Stimulated activated CD4-positive, alpha-beta T cell treated with anti-CD3 and anti-CD28 coated beads, Interleukin-4, amount 100 ng/mL, for 1 hour (primary cell): ENCODE measurements around the gene SNTG2.
"Not testable (repeated sequence)": the region's sequence is repeated elsewhere in the genome, so short reads cannot be mapped to it uniquely, and the experiment has no call there.

ENCODE experiments used
- DNase-seq: peaks from one replicate; pipeline ENCODE4 v3.0.0-alpha.2; 2020

SNTG2 gene

GRCh38 chr2:1209761-1210160 lies 259.1 kb downstream of the SNTG2 start:
- DNase-seq: no peak

GRCh38 chr2:1210352-1210751 lies 259.7 kb downstream of the SNTG2 start:
- DNase-seq: no peak

GRCh38 chr2:1219901-1220573 lies 269.4 kb downstream of the SNTG2 start:
- DNase-seq: no peak

- no peak for DNase-seq
These were observed 271.4 kb downstream of the SNTG2 start for GRCh38 chr2:1222056-1222455.

- DNase-seq: no peak
These were observed 273.1 kb downstream of the SNTG2 start for GRCh38 chr2:1223791-1224190.

- DNase-seq: no peak
These were observed 274.3 kb downstream of the SNTG2 start for GRCh38 chr2:1224901-1225300.

GRCh38 chr2:1226766-1227165 lies 276.1 kb downstream of the SNTG2 start:
- no peak for DNase-seq

GRCh38 chr2:1227274-1227900 lies 276.7 kb downstream of the SNTG2 start:
- DNase-seq: no peak

- DNase-seq: not testable (repeated sequence)
These were observed 278.9 kb downstream of the SNTG2 start for GRCh38 chr2:1229596-1229995.

GRCh38 chr2:1230155-1230893 lies 279.7 kb downstream of the SNTG2 start:
- no peak for DNase-seq

- no peak for DNase-seq
These were observed 280.9 kb downstream of the SNTG2 start for GRCh38 chr2:1231466-1232063.

GRCh38 chr2:1233281-1233680 lies 282.6 kb downstream of the SNTG2 start:
- no peak for DNase-seq

GRCh38 chr2:1234731-1235308 lies 284.2 kb downstream of the SNTG2 start:
- DNase-seq: no peak

GRCh38 chr2:1235806-1236205 lies 285.2 kb downstream of the SNTG2 start:
- no peak for DNase-seq

GRCh38 chr2:1236606-1237005 lies 286.0 kb downstream of the SNTG2 start:
- no peak for DNase-seq

- no peak for DNase-seq
These were observed 287.1 kb downstream of the SNTG2 start for GRCh38 chr2:1237783-1238182.

GRCh38 chr2:1238598-1239138 lies 288.0 kb downstream of the SNTG2 start:
- DNase-seq: no peak

- no peak for DNase-seq
These were observed 294.5 kb downstream of the SNTG2 start for GRCh38 chr2:1245193-1245592.

- no peak for DNase-seq
These were observed 295.6 kb downstream of the SNTG2 start for GRCh38 chr2:1246239-1246638.

GRCh38 chr2:1246991-1247390 lies 296.3 kb downstream of the SNTG2 start:
- DNase-seq: no peak

- no peak for DNase-seq
These were observed 297.5 kb downstream of the SNTG2 start for GRCh38 chr2:1248187-1248586.

GRCh38 chr2:1249897-1250687 lies 299.4 kb downstream of the SNTG2 start:
- no peak for DNase-seq
